ENCODE measurements around the gene FAM187B. TPM values are rescaled to one million over a fixed set of nuclear protein-coding genes. Genes with fewer than 3 reads are reported as not detected.

The FAM187B gene
- total and polyA plus RNA-seq, 2 of the 4 experiments (the other 2 are of a cell fraction): not detected

DNA sequence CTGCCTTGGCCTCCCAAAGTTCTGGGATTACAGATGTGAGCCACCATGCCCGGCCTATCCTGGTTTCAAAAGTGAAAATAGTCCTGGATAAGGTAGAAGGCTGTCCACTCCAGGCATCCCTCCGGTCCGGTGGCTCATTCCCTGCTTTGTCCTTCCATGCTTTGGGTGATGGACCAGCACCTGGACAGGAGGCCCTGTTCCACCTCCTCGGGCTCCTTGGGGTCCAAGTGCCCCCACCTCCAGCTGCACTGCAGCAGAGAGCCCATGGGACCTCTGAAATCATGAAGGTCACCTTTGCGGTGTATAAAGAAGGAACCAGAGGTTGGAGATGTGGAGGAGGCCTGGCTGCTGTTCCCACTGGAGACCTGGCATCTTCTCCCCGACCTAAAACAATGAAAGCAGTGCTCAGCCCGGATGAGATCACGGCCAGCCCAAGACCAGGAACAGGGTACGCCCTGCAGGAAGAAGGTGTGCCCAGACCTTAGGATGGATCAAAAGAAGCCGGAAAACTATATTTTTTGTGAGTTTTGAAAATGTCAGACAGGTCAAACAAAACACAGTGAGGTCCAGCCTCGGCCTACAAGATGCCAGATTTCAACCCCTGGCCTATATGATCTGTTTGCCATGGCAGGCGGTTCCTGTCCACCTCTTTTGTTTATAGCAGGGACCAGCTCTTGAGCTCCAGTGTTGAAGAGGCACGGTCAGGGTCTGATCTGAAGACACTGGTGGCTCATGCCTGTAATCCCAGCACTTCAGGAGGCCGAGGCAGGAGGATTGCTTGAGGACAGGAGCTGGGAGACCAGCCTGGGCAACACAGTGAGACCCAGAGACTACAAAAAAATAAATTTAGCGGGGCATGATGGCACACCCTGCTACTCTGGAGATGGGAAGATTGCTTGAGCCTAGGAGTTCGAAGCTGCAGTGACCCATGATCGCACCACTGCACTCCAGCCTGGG is 26.1 kb upstream of the FAM187B start (continued):
- TF ChIP-seq SMC3 (IDR thresholded peaks at IDR 0.05; ENCODE audit: low read depth, low read length): no peak

DNA sequence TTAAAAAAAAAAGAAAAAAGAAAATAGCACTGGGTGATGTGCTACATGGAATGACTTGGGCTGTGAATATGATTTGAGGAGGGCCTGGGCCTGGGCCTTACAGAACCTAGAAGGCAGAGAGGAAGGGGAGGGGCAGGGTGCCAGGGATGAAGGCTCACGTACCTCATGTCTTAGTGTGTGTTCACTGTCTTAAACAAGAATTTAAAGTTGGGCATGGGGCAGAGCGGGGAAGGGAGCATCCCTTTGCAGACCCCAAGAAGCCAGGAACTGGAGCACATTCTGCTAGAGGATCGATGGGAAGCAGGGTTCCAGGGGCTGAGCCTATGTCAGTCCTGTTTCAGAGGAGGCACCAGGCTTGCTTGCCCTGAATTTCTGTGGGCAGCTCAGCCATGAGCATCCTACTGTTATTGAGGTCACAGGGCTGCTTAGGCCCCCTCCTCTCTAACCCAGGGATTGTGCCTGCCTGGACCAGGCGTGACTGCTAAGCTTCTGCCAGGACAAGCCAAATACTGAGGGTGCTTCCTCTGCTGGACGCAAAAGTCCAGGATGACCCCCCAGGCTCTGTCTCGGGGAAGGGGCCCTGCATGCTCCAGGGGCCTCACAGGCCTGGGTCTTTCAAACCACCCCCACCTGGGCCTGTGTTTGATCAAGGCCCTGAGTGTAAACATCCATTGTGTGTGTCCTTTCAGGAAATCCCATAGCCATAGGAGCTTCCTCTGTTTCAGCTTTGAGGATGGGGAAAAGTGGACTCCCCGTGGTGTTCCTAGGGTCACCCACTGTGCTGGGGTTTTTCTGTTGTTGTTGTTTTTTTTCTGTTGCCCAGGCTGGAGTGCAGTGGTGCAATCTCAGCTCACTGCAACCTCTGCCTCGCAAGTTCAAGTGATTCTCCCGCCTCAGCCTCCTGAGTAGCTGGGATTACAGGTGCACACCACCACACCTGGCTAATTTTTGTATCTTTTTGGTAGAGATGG is 25.1 kb upstream of the FAM187B start:
- H3K4me3 ChIP-seq (ENCODE audit: insufficient read depth, low read depth, low read length): no peak overlapping the region
- ATAC-seq (ENCODE audit: low read depth) (no peak), DNase-seq (no peak)
- ChIA-PET POLR2A (ENCODE audit: unreplicated experiment) (no interaction called here), CTCF (interaction anchor here (1.2 kb wide), 1 partner anchor 13 kb away, joined by 3 read pairs; no protein-coding TSS in a partner anchor)
- no peak overlapping the region for H4K8ac ChIP-seq (ENCODE audit: low read depth in 2 of 2, low read length in 2 of 2)
- H3K27ac ChIP-seq (ENCODE audit: insufficient read depth, low read length): no peak overlapping the region
- no peak overlapping the region for H3K9ac ChIP-seq (ENCODE audit: low read depth, low read length)
- H2BK20ac ChIP-seq (ENCODE audit: low read depth, low read length): no peak overlapping the region
- no peaks in the 10 kb centered on the region for H3K79me1 ChIP-seq (ENCODE audit: low read depth in 1 of 2, low read length in 2 of 2)
- H2BK120ac ChIP-seq (ENCODE audit: low read depth, low read length): no peak overlapping the region
- H3K56ac ChIP-seq (ENCODE audit: extremely low read depth, insufficient read depth, low read length): no peak overlapping the region
- dilution Hi-C loops (cut with HindIII; ENCODE audit: low sequenced_read_pairs, unreplicated experiment): no loop called here
- H2BK5ac ChIP-seq (ENCODE audit: low read depth, low read length, poor library complexity, severe bottlenecking): no peak overlapping the region
- H3K4ac ChIP-seq (ENCODE audit: low read depth, low read length): no peak overlapping the region
- no peaks in the 10 kb centered on the region for H3K36me3 ChIP-seq (ENCODE audit: control insufficient read depth, insufficient read depth, low read length)
- no peak overlapping the region for H4K5ac ChIP-seq (ENCODE audit: low read depth, low read length)
- peaks cover 41% of the 10 kb centered on the region for H3K27me3 ChIP-seq (ENCODE audit: control insufficient read depth, insufficient read depth, low read length)
- no peak overlapping the region for H3K18ac ChIP-seq (ENCODE audit: low read depth, low read length)
- no peak overlapping the region for H3K23ac ChIP-seq (ENCODE audit: low read depth, low read length)
- no peak overlapping the region for H2BK15ac ChIP-seq (ENCODE audit: low read depth, low read length)
- in situ Hi-C loops (cut with MboI; ENCODE audit: low sequenced_read_pairs): no loop called here
- no peaks in the 10 kb centered on the region for H4K20me1 ChIP-seq (ENCODE audit: insufficient read depth, low read length)
- H2AK9ac ChIP-seq (replicated peaks; ENCODE audit: low read depth, low read length, poor library complexity): no peak overlapping the region
- no peaks in the 10 kb centered on the region for H3K4me1 ChIP-seq (ENCODE audit: control insufficient read depth, insufficient read depth, low read length)
- no peak overlapping the region for H3K14ac ChIP-seq (replicated peaks; ENCODE audit: low read depth, low read length)
- H3K4me2 ChIP-seq (ENCODE audit: low read depth, low read length): no peak overlapping the region
- no TSS peak for BruUV-seq (replicated peaks)
- no peak overlapping the region for H4K91ac ChIP-seq (ENCODE audit: insufficient read depth, low read depth, low read length)
- no peaks in the 10 kb centered on the region for H3K9me1 ChIP-seq (ENCODE audit: insufficient read depth, low read length)
- intact Hi-C loops (cut with micrococcal nuclease): no loop called here
- WGBS, 2 experiments (ENCODE audit: extremely low coverage in 2 of 2, insufficient read length in 1 of 2): 73% methylated on average over 5 of the region's 9 CpGs; no CpG with 5 or more reads in 1 of the 2 experiments
- no peak overlapping the region for H2AK5ac ChIP-seq (ENCODE audit: low read depth, low read length)
- H2AFZ ChIP-seq (replicated peaks; ENCODE audit: low read length, poor library complexity): no peak overlapping the region
- H3K9me3 ChIP-seq (ENCODE audit: control insufficient read depth, insufficient read depth, low read length): no peaks in the 10 kb centered on the region
- TF ChIP-seq SMC3 (IDR thresholded peaks at IDR 0.05; ENCODE audit: low read depth, low read length) (no peak), MXI1 (IDR thresholded peaks at IDR 0.05; ENCODE audit: borderline replicate concordance, low read depth, low read length) (no peak), POLR2A (IDR thresholded peaks at IDR 0.05; ENCODE audit: low read depth, low read length) (no peak), MAZ (IDR thresholded peaks at IDR 0.05; ENCODE audit: borderline replicate concordance, low read depth, low read length) (no peak), FOS (IDR thresholded peaks at IDR 0.05; ENCODE audit: low read depth, low read length) (no peak), CEBPB (IDR thresholded peaks at IDR 0.05; ENCODE audit: low read depth, low read length) (no peak), MAFK (IDR thresholded peaks at IDR 0.05; ENCODE audit: low read depth, low read length) (no peak)
- TF ChIP-seq, protein P1, sequence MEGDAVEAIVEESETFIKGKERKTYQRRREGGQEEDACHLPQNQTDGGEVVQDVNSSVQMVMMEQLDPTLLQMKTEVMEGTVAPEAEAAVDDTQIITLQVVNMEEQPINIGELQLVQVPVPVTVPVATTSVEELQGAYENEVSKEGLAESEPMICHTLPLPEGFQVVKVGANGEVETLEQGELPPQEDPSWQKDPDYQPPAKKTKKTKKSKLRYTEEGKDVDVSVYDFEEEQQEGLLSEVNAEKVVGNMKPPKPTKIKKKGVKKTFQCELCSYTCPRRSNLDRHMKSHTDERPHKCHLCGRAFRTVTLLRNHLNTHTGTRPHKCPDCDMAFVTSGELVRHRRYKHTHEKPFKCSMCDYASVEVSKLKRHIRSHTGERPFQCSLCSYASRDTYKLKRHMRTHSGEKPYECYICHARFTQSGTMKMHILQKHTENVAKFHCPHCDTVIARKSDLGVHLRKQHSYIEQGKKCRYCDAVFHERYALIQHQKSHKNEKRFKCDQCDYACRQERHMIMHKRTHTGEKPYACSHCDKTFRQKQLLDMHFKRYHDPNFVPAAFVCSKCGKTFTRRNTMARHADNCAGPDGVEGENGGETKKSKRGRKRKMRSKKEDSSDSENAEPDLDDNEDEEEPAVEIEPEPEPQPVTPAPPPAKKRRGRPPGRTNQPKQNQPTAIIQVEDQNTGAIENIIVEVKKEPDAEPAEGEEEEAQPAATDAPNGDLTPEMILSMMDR (conservative IDR thresholded peaks at IDR 0.05; ENCODE audit: low read depth, low read length): no peak
- TF ChIP-seq, protein P2, sequence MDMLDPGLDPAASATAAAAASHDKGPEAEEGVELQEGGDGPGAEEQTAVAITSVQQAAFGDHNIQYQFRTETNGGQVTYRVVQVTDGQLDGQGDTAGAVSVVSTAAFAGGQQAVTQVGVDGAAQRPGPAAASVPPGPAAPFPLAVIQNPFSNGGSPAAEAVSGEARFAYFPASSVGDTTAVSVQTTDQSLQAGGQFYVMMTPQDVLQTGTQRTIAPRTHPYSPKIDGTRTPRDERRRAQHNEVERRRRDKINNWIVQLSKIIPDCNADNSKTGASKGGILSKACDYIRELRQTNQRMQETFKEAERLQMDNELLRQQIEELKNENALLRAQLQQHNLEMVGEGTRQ (IDR thresholded peaks at IDR 0.05; ENCODE audit: low read depth, low read length): no peak
